HCEC 1CT (cell line): ENCODE results near the gene IL1RL2.
A peak's percentile ranks its signal among the peaks of the same experiment; 100 is the strongest.

ENCODE experiments used
- DNase-seq: peaks from one replicate; pipeline ENCODE4 v3.0.0-alpha.2; 2017

The IL1RL2 gene

GRCh38 chr2:102197389-102198137, 10.7 kb downstream of the IL1RL2 start:
- DNase-seq: no peak

GRCh38 chr2:102200539-102200938, 13.7 kb downstream of the IL1RL2 start:
- DNase-seq: no peak

DNA sequence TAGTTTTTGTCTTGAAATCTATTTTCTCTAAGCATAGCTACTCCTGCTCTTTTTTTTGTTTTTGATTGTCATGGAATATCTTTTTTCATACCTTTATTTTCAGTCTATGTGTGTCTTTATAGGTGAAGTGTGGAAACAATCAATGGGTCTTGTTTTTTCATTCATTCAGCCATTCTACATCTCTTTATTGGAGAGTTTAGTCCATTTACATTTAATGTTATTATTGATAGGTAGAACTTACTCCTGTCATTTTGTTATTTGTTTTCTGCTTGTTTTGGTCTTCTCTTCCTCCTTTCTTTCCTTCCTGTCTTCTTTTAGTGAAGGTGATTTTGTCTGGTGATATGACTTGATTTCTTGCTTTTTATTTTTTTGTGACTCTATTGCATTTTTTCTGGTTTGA, 17.8 kb downstream of the IL1RL2 start:
- no peak for DNase-seq

- DNase-seq: no peak
Measured at GRCh38 chr2:102206666-102207341, 20.0 kb downstream of the IL1RL2 start.

- no peak for DNase-seq
Measured at GRCh38 chr2:102208774-102209173, 22.0 kb downstream of the IL1RL2 start.

DNA sequence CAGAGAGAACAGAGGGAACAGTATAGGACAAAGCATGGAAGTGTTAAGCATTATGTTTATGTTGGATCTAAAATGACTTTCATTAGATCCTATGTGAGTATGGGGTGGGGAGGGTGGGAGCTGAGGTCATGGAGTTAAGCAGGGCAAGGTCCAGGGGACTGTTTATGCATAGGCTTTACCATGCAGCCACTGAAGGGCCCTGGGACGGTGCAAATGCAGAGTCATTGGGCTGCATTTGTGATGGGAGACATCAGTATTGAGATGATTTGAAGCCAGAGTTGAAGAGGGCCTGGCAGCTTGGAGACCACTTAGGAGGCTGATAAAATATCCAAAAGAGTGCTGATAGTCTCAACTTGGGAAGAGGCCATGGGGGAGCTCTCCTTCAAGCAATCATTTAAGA, 22.7 kb downstream of the IL1RL2 start:
- no peak for DNase-seq

- no peak for DNase-seq
Measured at GRCh38 chr2:102217032-102217431, 30.2 kb downstream of the IL1RL2 start.

- DNase-seq: no peak
Measured at GRCh38 chr2:102224824-102225739, 38.3 kb downstream of the IL1RL2 start.

GRCh38 chr2:102226171-102226570, 39.3 kb downstream of the IL1RL2 start:
- no peak for DNase-seq

DNA sequence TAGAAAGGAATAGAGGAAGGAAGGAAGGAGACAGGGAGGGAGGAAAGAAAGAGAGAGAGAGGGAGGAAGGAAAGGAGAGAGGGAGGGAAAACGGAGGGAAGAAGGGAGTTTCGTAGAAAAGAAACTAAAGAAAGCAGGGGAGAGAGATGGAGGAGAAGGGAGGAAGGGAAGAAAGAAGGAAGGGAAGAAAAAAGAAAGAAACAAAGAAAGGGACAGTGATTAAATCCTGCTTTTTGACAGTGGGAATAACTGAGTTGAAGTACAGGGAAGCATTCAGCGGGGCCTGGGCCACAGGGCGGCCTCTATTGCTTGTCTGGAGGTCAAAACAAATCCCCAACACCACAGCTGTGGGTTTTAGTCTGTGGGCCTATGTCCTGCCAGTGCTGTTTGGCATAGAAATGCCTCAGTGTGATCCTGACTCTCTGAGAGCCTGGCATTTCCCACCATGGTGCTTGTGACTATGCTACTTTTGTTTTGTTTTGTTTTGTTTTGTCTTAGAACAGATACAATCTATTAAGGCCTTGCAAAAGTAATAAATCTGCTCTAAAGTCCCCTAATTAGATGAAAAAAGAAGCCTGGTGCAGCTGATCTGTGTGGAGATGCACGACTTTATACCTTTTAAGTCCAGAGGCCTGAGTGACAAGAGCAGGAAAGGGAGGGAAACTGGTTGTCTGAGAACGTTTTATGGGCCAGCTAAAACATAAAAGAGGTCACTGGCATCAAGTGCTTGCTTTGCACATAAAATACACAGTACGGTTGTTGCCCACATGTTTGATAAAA, 40.0 kb downstream of the IL1RL2 start:
- no peak for DNase-seq

DNA sequence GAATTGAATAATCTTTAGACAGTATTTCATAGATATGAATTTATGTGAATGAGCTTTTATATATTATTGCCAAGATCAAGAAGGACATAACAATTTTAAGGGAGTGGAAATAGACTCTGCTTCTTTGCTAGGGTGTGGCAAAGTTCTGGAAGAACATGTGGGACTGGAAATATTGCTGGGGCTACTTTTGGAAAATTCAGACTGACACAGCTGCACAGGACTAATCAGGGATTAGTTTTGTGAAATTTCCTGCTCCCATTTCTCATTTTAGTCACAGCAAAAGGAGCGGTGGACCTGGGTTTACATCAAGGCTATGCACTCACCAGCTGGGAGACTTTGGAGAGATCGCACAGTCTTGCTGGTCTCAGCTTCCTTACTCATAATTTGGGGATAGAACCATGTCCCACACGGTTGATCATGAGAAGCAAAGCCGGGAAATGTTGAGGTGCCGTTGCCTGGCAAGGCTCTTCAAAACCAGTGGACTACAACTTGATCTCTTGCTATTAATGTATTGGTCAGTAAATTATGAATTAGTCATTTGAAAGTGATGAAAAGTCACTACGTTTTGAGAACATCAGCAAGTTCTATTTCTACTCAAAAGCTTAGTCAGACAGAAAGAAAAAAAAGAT, 42.4 kb downstream of the IL1RL2 start:
- peak; percentile 46 for DNase-seq

GRCh38 chr2:102230410-102230909, 43.6 kb downstream of the IL1RL2 start:
- no peak for DNase-seq

- DNase-seq: no peak
Measured at GRCh38 chr2:102233132-102233884, 46.5 kb downstream of the IL1RL2 start.

DNA sequence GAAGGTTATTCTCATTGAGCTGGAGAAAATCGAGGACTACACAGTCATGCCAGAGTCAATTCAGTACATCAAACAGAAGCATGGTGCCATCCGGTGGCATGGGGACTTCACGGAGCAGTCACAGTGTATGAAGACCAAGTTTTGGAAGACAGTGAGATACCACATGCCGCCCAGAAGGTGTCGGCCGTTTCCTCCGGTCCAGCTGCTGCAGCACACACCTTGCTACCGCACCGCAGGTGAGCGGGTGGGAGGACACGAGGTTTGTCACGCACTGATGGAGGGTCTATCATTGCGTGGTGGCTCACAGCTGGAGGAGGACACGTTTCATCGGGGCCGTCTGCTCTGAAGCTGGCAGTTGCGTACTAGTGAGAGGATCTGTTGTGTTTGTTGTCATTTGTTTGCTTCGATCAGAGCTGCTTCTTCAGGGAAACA, 48.2 kb downstream of the IL1RL2 start:
- DNase-seq: no peak

- peak; percentile 33 for DNase-seq
Measured at GRCh38 chr2:102235491-102235890, 48.7 kb downstream of the IL1RL2 start.

DNA sequence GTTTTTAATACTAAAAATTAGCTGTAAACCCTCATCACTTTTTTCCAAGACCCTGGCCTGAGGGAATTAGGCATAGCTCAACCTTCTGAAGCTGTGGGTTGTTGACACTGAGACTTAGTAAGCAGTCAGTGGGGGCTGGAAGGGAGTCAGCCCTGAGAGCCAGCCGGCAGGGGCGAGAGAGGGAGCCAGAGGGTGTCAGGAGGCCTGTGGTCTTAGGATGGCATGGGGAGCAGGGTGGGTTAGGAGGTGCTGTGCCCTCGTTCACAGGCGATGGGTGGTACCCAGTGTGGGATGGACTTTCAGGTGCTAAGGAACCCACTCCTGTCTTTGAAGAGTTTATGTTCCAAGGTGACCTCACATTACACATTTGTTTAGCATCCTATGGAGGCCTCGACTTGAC, 49.3 kb downstream of the IL1RL2 start:
- no peak for DNase-seq

DNA sequence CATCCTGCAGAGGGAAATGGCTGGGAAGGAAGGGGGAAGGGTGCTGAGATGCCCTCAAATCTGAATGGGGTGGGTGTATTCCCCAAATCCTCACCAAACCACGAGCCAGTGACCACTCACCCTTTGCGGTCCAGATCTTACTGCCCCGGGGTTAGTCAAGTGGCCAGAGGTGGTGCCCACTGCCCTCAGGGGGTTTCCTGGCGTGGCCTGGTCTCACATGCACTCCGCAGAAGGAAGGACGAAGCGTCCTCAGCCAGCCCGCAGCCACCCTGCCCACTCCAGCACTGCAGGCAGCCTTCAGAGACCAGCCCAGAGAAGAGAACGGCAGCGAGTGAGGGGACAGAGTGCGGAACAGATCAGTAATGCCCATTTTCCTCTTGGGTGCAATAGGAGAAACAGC, 50.4 kb downstream of the IL1RL2 start:
- DNase-seq: no peak

DNA sequence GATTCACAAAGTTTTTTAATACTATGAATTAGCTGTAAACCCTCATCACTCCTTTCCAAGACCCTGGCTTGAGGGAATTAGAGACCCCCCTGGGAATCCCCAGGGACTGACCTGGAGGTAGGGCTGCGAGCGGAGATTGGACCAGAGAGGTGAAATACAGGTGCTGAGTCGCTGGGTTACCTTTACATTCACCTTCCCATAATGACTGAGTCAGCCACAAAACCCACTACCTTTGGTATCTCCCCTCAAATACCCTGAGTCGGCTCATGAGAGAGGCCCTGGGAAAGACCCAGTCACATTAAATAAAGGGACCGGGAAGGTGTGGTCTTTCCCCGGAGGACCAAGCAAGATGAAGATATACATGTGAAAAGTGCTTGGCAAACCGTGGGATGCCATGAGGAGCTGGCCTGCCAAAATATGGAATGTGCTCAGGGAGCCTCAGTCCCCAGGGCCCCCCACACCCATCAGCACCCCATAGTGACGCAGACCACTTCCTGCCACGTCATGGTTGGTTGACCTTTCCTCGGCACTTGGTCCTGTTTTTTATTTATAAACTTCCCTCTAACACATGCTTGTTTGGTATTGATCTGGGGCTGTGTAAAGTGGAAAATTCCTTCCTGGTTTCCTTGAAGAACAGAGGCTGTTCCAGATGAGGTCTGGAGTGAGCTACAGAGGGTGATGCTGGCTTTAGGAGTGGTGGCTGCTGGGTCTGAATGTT, 51.4 kb downstream of the IL1RL2 start:
- peak; percentile 87 for DNase-seq

DNA sequence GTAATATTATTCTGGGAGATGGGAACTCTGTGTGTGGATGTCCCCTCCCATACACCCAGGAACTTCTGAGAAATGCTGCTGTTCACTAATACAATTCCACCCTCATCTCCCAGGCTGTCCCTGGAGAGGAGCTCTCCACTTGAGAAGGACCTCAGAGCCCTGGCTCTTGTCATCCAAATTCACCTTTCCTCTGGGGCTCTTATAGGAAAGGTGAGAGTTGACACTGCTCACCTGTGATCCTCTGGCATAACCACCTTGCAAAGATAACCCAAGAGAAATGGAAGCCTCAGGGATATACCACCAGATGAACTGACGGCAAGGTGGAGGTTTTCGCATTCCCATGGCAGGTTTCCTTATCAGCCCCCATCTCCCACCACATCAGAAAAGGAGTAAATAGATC, 52.0 kb downstream of the IL1RL2 start:
- DNase-seq: no peak

DNA sequence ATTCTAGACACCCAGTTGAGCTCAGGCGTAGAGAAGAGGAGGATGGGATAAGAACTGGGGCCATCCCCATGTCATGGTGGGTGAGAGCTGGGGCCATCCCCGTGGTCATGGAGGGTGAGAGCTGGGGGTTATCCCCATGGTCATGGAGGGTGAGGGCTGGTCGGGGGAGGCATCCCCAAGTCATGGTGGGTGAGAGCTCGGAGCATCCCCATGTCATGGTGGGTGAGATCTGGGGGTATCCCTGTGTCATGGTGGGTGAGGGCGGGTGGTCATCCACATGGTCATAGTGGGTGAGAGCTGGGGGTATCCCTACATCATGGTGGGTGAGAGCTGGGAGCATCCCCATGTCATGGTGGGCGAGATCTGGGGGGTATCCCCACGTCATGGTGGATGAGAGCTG, 52.5 kb downstream of the IL1RL2 start:
- DNase-seq: no peak
